ENCODE data around the gene MED17. TPM values are rescaled to one million over a fixed set of nuclear protein-coding genes. Genes with fewer than 3 reads are reported as not detected.

Gene MED17
- total and polyA plus RNA-seq, 2 of the 13 experiments (the other 11 are each of a cell fraction or from before 2014, with no cell fraction given): 23.1 to 37.0 TPM

GRCh38 chr11:93743291-93743690 lies 40.8 kb upstream of the MED17 start (continued):
- TF ChIP-seq ZNF687 (CRISPR knock-in tag; IDR thresholded peaks at IDR 0.05): peak; percentile 70
- TF ChIP-seq SP2 (CRISPR knock-in tag; IDR thresholded peaks at IDR 0.05): peak; percentile 31; the same call in 1 of the 2 replicates
- TF ChIP-seq SP140L (CRISPR knock-in tag; IDR thresholded peaks at IDR 0.05; ENCODE audit: borderline replicate concordance): no peak
- peak; percentile 80; the same call in 1 of the 2 replicates for TF ChIP-seq ZBTB38 (CRISPR knock-in tag; IDR thresholded peaks at IDR 0.05)
- 0 out of 2 replicates have a peak, but pooled peaks have one; percentile 66 for TF ChIP-seq ZNF572 (CRISPR knock-in tag; IDR thresholded peaks at IDR 0.05)

DNA sequence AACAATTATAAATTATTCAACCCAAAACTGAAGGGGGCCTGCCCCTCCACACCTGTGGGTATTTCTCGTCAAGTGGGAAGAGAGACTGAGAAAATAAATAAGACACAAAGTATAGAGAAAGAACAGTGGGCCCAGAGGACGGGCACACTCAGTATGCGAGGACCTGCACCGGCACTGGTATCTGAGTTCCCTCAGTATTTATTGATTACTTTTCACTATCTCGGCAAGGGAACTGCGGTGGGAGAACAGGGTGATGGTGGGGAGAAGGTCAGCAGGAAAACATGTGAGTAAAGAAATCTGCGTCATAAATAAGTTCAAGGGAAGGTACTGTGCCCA lies 39.4 kb upstream of the MED17 start:
- BruUV-seq (replicated peaks): no TSS peak
- Histone ChIP-seq H3K9ac (ENCODE audit: insufficient read depth, low read depth, low read length) (peak overlapping the region; percentile 69), H3K4me3 (replicated peaks in 1 of 3; ENCODE audit: insufficient read depth in 1 of 3, low read depth in 2 of 3, low read length in 3 of 3) (peak overlapping the region; percentile 32 to 60 (median 47))

More for the DNA sequence above, 39.4 kb upstream of the MED17 start:
- intact Hi-C loops (cut with micrococcal nuclease; ENCODE audit: unreplicated experiment): no loop called here
- H4K20me1 ChIP-seq (ENCODE audit: insufficient read depth, low read length): peaks cover 5% of the 10 kb centered on the region
- DNase-seq (ENCODE audit: low spot score) (peak; percentile 49), ATAC-seq (peak; percentile 21; the same call in 2 of the 3 replicates), FAIRE-seq (no peak)
- WGBS (ENCODE audit: low lambda C conversion rate): 2% methylated on average over 7 of the region's 7 CpGs
- in situ Hi-C loops (cut with HindIII; ENCODE audit: extremely low pct_ligation_motif_present, low pct_unique_long_range_greater_than_20kb): loop anchor here (5.0 kb wide), 1 partner anchor 38 kb away; the partner anchor contains the start of gene MED17
- H3K4me1 ChIP-seq (ENCODE audit: insufficient read depth, low read length): peaks cover 62% of the 10 kb centered on the region
- ChIA-PET CTCF (ENCODE audit: low intra/inter-chr PET ratio, low total read pairs) (no interaction called here), POLR2A (interaction anchor here (1.5 to 5.4 kb wide), 2 partner anchors 39 kb away, joined by 16 to 114 read pairs; partner anchors contain the start of gene MED17)
- H3K27ac ChIP-seq (ENCODE audit: extremely low read length, insufficient read depth, low read length): peak overlapping the region; percentile 100
- TF ChIP-seq TEAD3 (CRISPR knock-in tag; optimal IDR thresholded peaks at IDR 0.05; ENCODE audit: borderline replicate concordance): peak; percentile 11
- no peak for TF ChIP-seq ZNF607 (CRISPR knock-in tag; IDR thresholded peaks at IDR 0.05; ENCODE audit: borderline replicate concordance)
- TF ChIP-seq ONECUT2 (CRISPR knock-in tag; IDR thresholded peaks at IDR 0.05): peak; percentile 80
- 0 out of 2 replicates have a peak, but pooled peaks have one; percentile 0 for TF ChIP-seq ZNF605 (CRISPR knock-in tag; IDR thresholded peaks at IDR 0.05)
- no peak for TF ChIP-seq SOX13 (IDR thresholded peaks at IDR 0.05)
- peak in 1 of 2 experiments; percentile 35; a peak in 1 of 4 replicates for TF ChIP-seq SOX13 (CRISPR knock-in tag; conservative IDR thresholded peaks at IDR 0.05 in 1 of 2, IDR thresholded peaks at IDR 0.05 in 1 of 2)
- peak overlapping the region; percentile 81 for H3K4me2 ChIP-seq (ENCODE audit: low read depth, low read length)
- peaks cover 0 to 2% of the 10 kb centered on the region in 2 experiments; a peak in 1 of 5 replicates for H3K36me3 ChIP-seq (replicated peaks in 1 of 2; ENCODE audit: control insufficient read depth in 1 of 2, insufficient read depth in 2 of 2, low read length in 2 of 2)
- H2AFZ ChIP-seq (ENCODE audit: low read length): no peak overlapping the region
- H3K79me2 ChIP-seq (ENCODE audit: insufficient read depth, low read length): peaks cover 61% of the 10 kb centered on the region
- peaks cover 0 to 2% of the 10 kb centered on the region in 2 experiments; a peak in 2 of 5 replicates for H3K27me3 ChIP-seq (ENCODE audit: control insufficient read depth in 1 of 2, insufficient read depth in 2 of 2, low read length in 2 of 2)
- H3K9me3 ChIP-seq (ENCODE audit: low read length): no peaks in the 10 kb centered on the region

Data from HepG2 (cell line).